Neural cell (in vitro differentiated cells): ENCODE measurements around the gene COL4A1. TPM values are rescaled to one million over a fixed set of nuclear protein-coding genes. Genes with fewer than 3 reads are reported as not detected.

Experiments used
- H2AFZ ChIP-seq: fragments of 200-600, 300-800 bp; sonication (generic), shearing (Covaris generic); 2 replicates; pipeline ENCODE4 v1.6.0; 2014; ENCODE audit warnings: low read depth, mild to moderate bottlenecking, antibody characterized with exemption, low read length, moderate library complexity
- H3F3A ChIP-seq: fragments of 200-600 bp; shearing (Covaris generic); 2 replicates; pipeline ENCODE4 v1.6.1; 2016; ENCODE audit warnings: mild to moderate bottlenecking, moderate library complexity, mixed read lengths, antibody characterized with exemption, low read length; ENCODE audit not compliant: insufficient read depth, poor library complexity, severe bottlenecking
- H3K27ac ChIP-seq: fragments of 200-600, 300-800 bp; sonication (generic), shearing (Covaris generic); 2 replicates; pipeline ENCODE4 v1.5.1; 2014; ENCODE audit warnings: mild to moderate bottlenecking, low read length, moderate library complexity
- H3K27me3 ChIP-seq: fragments of 300-800, 200-600 bp; sonication (generic), shearing (Covaris generic); 2 replicates; pipeline ENCODE4 v1.6.0; 2014; ENCODE audit warnings: mild to moderate bottlenecking, low read depth, low read length, moderate library complexity; ENCODE audit not compliant: insufficient read depth
- H3K36me3 ChIP-seq: fragments of 300-800, 200-600 bp; sonication (generic), shearing (Covaris generic); 2 replicates; pipeline ENCODE4 v1.5.1; 2014; ENCODE audit warnings: mild to moderate bottlenecking, antibody characterized with exemption, low read length, moderate library complexity; ENCODE audit not compliant: insufficient read depth
- H3K4me2 ChIP-seq: fragments of 300-800, 200-600 bp; sonication (generic), shearing (Covaris generic); 2 replicates; pipeline ENCODE4 v1.6.0; 2014; ENCODE audit warnings: mild to moderate bottlenecking, low read length
- H3K4me3 ChIP-seq: fragments of 300-800, 200-600 bp; sonication (generic), shearing (Covaris generic); 2 replicates; pipeline ENCODE4 v1.5.1; 2014; ENCODE audit warnings: mild to moderate bottlenecking, low read length, moderate library complexity
- H3K79me2 ChIP-seq: fragments of 200-600 bp; shearing (Covaris generic); replicated peaks from 2 replicates; pipeline ENCODE4 v1.6.0; 2014; ENCODE audit warnings: mild to moderate bottlenecking, low read length, moderate library complexity; ENCODE audit not compliant: insufficient read depth
- H3K9ac ChIP-seq: fragments of 300-800, 200-600 bp; sonication (generic), shearing (Covaris generic); 2 replicates; pipeline ENCODE4 v1.6.1; 2016; ENCODE audit warnings: mild to moderate bottlenecking, low read length, mixed read lengths
- H3K9me2 ChIP-seq: fragments of 200-600 bp; shearing (Covaris generic); 2 replicates; pipeline ENCODE4 v1.6.1; 2016; ENCODE audit warnings: mild to moderate bottlenecking, low read length, mixed read lengths; ENCODE audit not compliant: insufficient read depth
- H3K9me3 ChIP-seq: fragments of 200-600, 300-800 bp; sonication (generic), shearing (Covaris generic); 2 replicates; pipeline ENCODE4 v1.6.1; 2016; ENCODE audit warnings: mild to moderate bottlenecking, mixed run types, low read length, moderate library complexity, mixed read lengths
- H4K20me1 ChIP-seq: fragments of 200-600 bp; shearing (Covaris generic); 2 replicates; pipeline ENCODE4 v1.6.1; 2016; ENCODE audit warnings: mild to moderate bottlenecking, mixed run types; ENCODE audit not compliant: insufficient read depth
- EP300 ChIP-seq: fragments of 450-650 bp; conservative IDR thresholded peaks from 2 replicates; pipeline ENCODE4 v1.6.1; 2014; ENCODE audit warnings: antibody characterized with exemption, mild to moderate bottlenecking, moderate library complexity; ENCODE audit not compliant: poor library complexity, severe bottlenecking
- EZH2 ChIP-seq: fragments of 200-600, 300-800 bp; shearing (Covaris generic), sonication (generic); IDR thresholded peaks from 2 replicates; pipeline ENCODE4 v1.6.1; 2014; ENCODE audit warnings: antibody characterized with exemption, low read length, borderline replicate concordance, mild to moderate bottlenecking; ENCODE audit not compliant: insufficient read depth, poor library complexity, severe bottlenecking
- MXI1 ChIP-seq: fragments of 450-650 bp; conservative IDR thresholded peaks from 2 replicates; pipeline ENCODE4 v1.6.1; 2014; ENCODE audit warnings: antibody characterized with exemption, mild to moderate bottlenecking; ENCODE audit not compliant: poor library complexity, severe bottlenecking
- POLR2AphosphoS5 ChIP-seq: IDR thresholded peaks from 2 replicates; pipeline ENCODE4 v1.6.1; 2012
- RAD21 ChIP-seq: fragments of 450-650 bp; conservative IDR thresholded peaks from 2 replicates; pipeline ENCODE4 v1.6.1; 2014; ENCODE audit warnings: antibody characterized with exemption, mild to moderate bottlenecking, moderate library complexity
- REST ChIP-seq: IDR thresholded peaks from 2 replicates; pipeline ENCODE4 v1.6.1; 2012; ENCODE audit warnings: borderline replicate concordance
- SMC3 ChIP-seq: fragments of 450-650 bp; conservative IDR thresholded peaks from 2 replicates; pipeline ENCODE4 v1.6.1; 2014; ENCODE audit warnings: antibody characterized with exemption, mild to moderate bottlenecking, moderate library complexity; ENCODE audit not compliant: poor library complexity
- TAF1 ChIP-seq: IDR thresholded peaks from 2 replicates; pipeline ENCODE4 v1.6.1; 2012; ENCODE audit warnings: low read depth
- polyA plus RNA-seq: library from polyadenylated mRNA; depleted of rRNA; stranded (reverse); fragments of >200 nt; gene quantifications from 2 replicates; pipeline ENCODE4 v1.2.3, GENCODE V29; 2014
- TF ChIP-seq, protein P1 (sequence below): fragments of 450-650 bp; IDR thresholded peaks from 2 replicates; pipeline ENCODE4 v1.5.1; 2014; ENCODE audit warnings: antibody characterized with exemption, mild to moderate bottlenecking, moderate library complexity; ENCODE audit not compliant: poor library complexity, severe bottlenecking

The COL4A1 gene
- polyA plus RNA-seq, 1 donor from 2014 or later = 13.1 TPM

DNA sequence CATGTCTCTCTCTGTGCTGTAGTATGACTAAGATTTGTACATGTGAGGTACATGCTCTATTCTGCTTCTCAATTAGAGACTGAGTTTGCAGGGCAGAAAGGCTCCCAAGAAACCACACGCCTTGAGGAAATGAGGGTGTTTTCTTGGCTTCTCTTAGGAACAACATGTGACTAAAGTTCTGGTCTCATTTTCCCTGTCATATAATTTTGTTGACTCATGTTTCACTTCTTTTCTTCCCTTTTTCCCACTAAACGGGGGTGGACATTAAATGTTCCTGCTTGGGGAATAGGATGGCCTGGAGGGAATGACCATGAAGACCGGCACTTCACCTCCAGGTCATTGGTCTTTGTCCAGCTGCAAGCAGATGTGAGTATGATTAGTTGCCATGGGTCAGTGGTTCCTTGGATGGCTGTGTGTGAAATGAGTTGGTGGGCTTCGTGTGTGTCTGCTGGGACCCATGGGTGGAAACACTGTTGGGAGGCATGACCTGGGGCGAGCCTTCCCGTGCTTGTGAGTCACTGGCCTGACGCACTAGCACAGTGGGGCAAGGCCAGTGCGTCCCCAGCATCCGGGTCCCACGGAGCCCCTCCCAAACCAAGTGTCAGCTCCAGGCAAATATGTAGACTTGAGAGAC lies 56.6 kb downstream of the COL4A1 start:
- H3K36me3 ChIP-seq = no peaks in the 10 kb centered on the region
- no peak overlapping the region for H3K9ac ChIP-seq
- no peaks in the 10 kb centered on the region for H3K79me2 ChIP-seq
- TF ChIP-seq TAF1 (no peak), EP300 (no peak)
- H3K27ac ChIP-seq = no peak overlapping the region
- no peaks in the 10 kb centered on the region for H3K9me3 ChIP-seq
- H2AFZ ChIP-seq = no peak overlapping the region
- no peak overlapping the region for H3K4me3 ChIP-seq
- no peak overlapping the region for H3K4me2 ChIP-seq
- no peaks in the 10 kb centered on the region for H3F3A ChIP-seq
- H3K9me2 ChIP-seq = no peaks in the 10 kb centered on the region
- H3K27me3 ChIP-seq = no peaks in the 10 kb centered on the region
- H4K20me1 ChIP-seq = no peaks in the 10 kb centered on the region

DNA sequence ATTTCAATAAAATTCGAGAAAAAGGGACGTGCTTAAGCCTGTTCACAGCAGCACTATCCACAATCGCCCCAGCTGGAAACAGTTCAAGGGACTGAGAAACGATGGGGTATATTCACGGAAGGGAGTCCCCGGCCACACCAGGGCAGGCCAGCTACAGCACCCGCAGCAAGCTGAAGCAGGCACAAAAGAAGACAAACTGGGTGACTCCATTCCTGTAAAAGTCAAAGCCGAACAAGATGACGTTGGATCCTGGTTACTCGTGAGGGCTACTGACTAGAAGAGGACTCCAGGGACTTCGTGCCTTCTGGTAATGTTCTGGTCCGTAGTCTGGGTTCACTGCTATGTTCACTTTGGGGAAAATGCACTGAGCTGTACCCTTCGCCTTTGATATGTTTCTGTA lies 57.6 kb downstream of the COL4A1 start:
- H2AFZ ChIP-seq = no peak overlapping the region
- H3K9me2 ChIP-seq = no peaks in the 10 kb centered on the region
- no peak overlapping the region for H3K27ac ChIP-seq
- no peaks in the 10 kb centered on the region for H3K9me3 ChIP-seq
- no peak overlapping the region for H3K4me2 ChIP-seq
- H4K20me1 ChIP-seq = no peaks in the 10 kb centered on the region
- no peak overlapping the region for H3K9ac ChIP-seq
- H3K4me3 ChIP-seq = no peak overlapping the region
- no peaks in the 10 kb centered on the region for H3K79me2 ChIP-seq
- H3K36me3 ChIP-seq = no peaks in the 10 kb centered on the region
- H3F3A ChIP-seq = no peaks in the 10 kb centered on the region
- H3K27me3 ChIP-seq = no peaks in the 10 kb centered on the region
- TF ChIP-seq, protein P1, sequence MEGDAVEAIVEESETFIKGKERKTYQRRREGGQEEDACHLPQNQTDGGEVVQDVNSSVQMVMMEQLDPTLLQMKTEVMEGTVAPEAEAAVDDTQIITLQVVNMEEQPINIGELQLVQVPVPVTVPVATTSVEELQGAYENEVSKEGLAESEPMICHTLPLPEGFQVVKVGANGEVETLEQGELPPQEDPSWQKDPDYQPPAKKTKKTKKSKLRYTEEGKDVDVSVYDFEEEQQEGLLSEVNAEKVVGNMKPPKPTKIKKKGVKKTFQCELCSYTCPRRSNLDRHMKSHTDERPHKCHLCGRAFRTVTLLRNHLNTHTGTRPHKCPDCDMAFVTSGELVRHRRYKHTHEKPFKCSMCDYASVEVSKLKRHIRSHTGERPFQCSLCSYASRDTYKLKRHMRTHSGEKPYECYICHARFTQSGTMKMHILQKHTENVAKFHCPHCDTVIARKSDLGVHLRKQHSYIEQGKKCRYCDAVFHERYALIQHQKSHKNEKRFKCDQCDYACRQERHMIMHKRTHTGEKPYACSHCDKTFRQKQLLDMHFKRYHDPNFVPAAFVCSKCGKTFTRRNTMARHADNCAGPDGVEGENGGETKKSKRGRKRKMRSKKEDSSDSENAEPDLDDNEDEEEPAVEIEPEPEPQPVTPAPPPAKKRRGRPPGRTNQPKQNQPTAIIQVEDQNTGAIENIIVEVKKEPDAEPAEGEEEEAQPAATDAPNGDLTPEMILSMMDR = no peak
- TF ChIP-seq TAF1 = no peak
- no peak for TF ChIP-seq RAD21
- TF ChIP-seq SMC3 = no peak
- no peak for TF ChIP-seq REST
- no peak for TF ChIP-seq EP300
- TF ChIP-seq EZH2 = no peak
- no peak for TF ChIP-seq POLR2AphosphoS5
- TF ChIP-seq MXI1 = no peak
